K562 (cell line): ENCODE results near the gene MEA1. TPM values are rescaled to one million over a fixed set of nuclear protein-coding genes. Genes with fewer than 3 reads are reported as not detected.

Source experiments
- ATF1 ChIP-seq, 2 experiments: fragments of 450-650 bp in 1 of 2; IDR thresholded peaks; 2 replicates each; pipeline ENCODE4 v1.6.1; 2016; ENCODE audit warnings: missing compliant biosample characterization in 1 of 2, missing genetic modification characterization in 1 of 2
- ESRRA ChIP-seq: fragments of 450-650 bp; IDR thresholded peaks from 2 replicates; pipeline ENCODE4 v1.6.1; 2014; ENCODE audit warnings: low read depth, mild to moderate bottlenecking, moderate library complexity, borderline replicate concordance
- KAT2B ChIP-seq: IDR thresholded peaks from one replicate; pipeline ENCODE4 v1.6.1; 2012; ENCODE audit warnings: low read depth, mild to moderate bottlenecking, control low read depth, inconsistent platforms, low read length, moderate library complexity
- RBM25 ChIP-seq: fragments of 200-400 bp; formaldehyde crosslinking; IDR thresholded peaks from 2 replicates; pipeline ENCODE4 v1.6.1; 2018; ENCODE audit warnings: low read length, low read depth, moderate library complexity; ENCODE audit not compliant: severe bottlenecking
- RFX1 ChIP-seq: fragments of 450-650 bp; IDR thresholded peaks from 2 replicates; pipeline ENCODE4 v1.6.1; 2016; ENCODE audit warnings: mild to moderate bottlenecking, moderate library complexity
- SAFB2 ChIP-seq: fragments of 200-400 bp; formaldehyde crosslinking; IDR thresholded peaks from 2 replicates; pipeline ENCODE4 v1.6.1; 2018; ENCODE audit warnings: borderline replicate concordance, low read length, low read depth, moderate library complexity; ENCODE audit not compliant: severe bottlenecking
- SREBF1 ChIP-seq: fragments of 150-350 bp; IDR thresholded peaks from 2 replicates; pipeline ENCODE4 v1.6.1; 2014; ENCODE audit warnings: antibody characterized with exemption, low read depth, low read length, borderline replicate concordance
- THRAP3 ChIP-seq: fragments of 450-650 bp; IDR thresholded peaks from 2 replicates; pipeline ENCODE4 v1.6.1; 2016; ENCODE audit warnings: mild to moderate bottlenecking, inconsistent platforms, borderline replicate concordance
- TSC22D4 ChIP-seq: fragments of 450-650 bp; IDR thresholded peaks from 2 replicates; pipeline ENCODE4 v1.6.1; 2016; ENCODE audit warnings: missing genetic modification characterization, missing biosample characterization, control low read depth
- ZNF589 ChIP-seq: fragments of 200-800 bp; sonication (Bioruptor generic); IDR thresholded peaks from 2 replicates; pipeline ENCODE4 v1.6.1; 2016; ENCODE audit warnings: low read depth, missing genetic modification characterization, missing compliant biosample characterization
- polyA plus RNA-seq, 8 experiments: library from polyadenylated mRNA; depleted of rRNA in 4 of 8; stranded (reverse) in 5 of 8; unstranded in 3 of 8; fragments of >200 nt; fragmentation: Nextera tagmentation in 2 of 8; fragmentation: Illumina TruSeq in 1 of 8; extraction: Ambion mirVana in 2 of 8; extraction: Trizol in 1 of 8; gene quantifications; 2 replicates each; pipeline versions ENCODE4 v1.2.1 to v1.2.3, GENCODE V29; 2011 to 2014; ENCODE audit warnings: inconsistent platforms in 1 of 8, missing spikeins in 1 of 8
- total RNA-seq, 7 experiments: library from RNA; depleted of rRNA in 6 of 7; stranded (reverse); fragments of >200 nt in 6 of 7; fragmentation: Illumina TruSeq in 2 of 7; extraction: Trizol in 2 of 7; gene quantifications; 2 replicates each; pipeline versions ENCODE4 v1.2.1 to v1.2.3, GENCODE V29; 2011 to 2021; ENCODE audit warnings: low replicate concordance in 1 of 7
- TF ChIP-seq, protein P1 (sequence below): sonication (generic); formaldehyde crosslinking; IDR thresholded peaks from 2 replicates; pipeline ENCODE4 v1.5.0; 2020; ENCODE audit warnings: missing genetic modification reagents
- TF ChIP-seq, protein P2 (sequence below): sonication (generic); formaldehyde crosslinking; IDR thresholded peaks from 2 replicates; pipeline ENCODE4 v1.8.0; 2022; ENCODE audit warnings: mild to moderate bottlenecking, low read depth, missing genetic modification reagents
- TF ChIP-seq, protein P3 (sequence below): fragments of 450-650 bp; IDR thresholded peaks from 2 replicates; pipeline ENCODE4 v1.6.1; 2017; ENCODE audit warnings: antibody characterized with exemption, mild to moderate bottlenecking
- TF ChIP-seq, protein P4 (sequence below): fragments of 450-650 bp; IDR thresholded peaks from 2 replicates; pipeline ENCODE4 v1.7.0; 2016; ENCODE audit warnings: borderline replicate concordance
- TF ChIP-seq, protein P5 (sequence below): fragments of 450-650 bp; conservative IDR thresholded peaks from 2 replicates; pipeline ENCODE4 v1.6.1; 2016; ENCODE audit warnings: missing genetic modification characterization, low read depth, mild to moderate bottlenecking, missing compliant biosample characterization, moderate library complexity

The MEA1 gene
- total and polyA plus RNA-seq, 9 of the 15 experiments (the other 6 are each of a cell fraction or from before 2014, with no cell fraction given) = 86.8 to 210 (median 152) TPM

DNA sequence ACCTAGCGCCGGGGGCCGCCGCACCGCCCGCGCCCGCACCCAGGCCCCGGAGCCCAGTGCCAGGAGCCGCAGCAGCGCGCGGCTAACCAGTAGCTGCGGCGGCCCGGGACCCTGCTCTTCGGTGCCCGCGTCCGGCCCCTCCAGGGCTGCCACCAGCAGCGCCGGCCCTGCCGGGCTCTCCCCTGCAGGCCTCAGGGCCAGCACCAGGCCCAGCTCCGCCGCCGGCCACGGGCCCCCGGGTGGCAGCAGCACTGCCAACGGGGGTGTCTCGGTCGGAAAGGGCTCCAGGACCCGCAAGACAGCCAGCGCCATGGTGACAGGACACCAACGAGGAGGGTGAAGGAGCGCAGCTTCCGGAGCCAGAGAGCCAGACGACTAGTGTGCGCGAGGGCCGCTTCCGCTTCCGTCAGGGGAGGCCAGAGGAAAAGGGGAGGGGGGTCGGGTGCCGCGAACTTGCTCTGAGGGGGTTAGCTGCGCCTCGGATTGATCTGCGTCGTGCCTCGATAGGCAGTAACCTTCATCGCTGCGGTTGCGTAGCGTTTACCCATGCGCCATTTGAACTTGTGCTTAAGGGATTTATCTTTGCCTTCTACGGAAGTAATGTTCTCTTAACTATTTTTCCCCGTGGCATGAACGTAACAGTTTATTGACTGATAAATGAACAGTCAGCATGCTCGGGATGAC, 34.8 kb downstream of the MEA1 start, which contains the start of gene PEX6 (continued):
- TF ChIP-seq, protein P1, sequence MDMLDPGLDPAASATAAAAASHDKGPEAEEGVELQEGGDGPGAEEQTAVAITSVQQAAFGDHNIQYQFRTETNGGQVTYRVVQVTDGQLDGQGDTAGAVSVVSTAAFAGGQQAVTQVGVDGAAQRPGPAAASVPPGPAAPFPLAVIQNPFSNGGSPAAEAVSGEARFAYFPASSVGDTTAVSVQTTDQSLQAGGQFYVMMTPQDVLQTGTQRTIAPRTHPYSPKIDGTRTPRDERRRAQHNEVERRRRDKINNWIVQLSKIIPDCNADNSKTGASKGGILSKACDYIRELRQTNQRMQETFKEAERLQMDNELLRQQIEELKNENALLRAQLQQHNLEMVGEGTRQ (CRISPR knock-in tag) = no peak
- no peak for TF ChIP-seq RBM25
- TF ChIP-seq, protein P2, sequence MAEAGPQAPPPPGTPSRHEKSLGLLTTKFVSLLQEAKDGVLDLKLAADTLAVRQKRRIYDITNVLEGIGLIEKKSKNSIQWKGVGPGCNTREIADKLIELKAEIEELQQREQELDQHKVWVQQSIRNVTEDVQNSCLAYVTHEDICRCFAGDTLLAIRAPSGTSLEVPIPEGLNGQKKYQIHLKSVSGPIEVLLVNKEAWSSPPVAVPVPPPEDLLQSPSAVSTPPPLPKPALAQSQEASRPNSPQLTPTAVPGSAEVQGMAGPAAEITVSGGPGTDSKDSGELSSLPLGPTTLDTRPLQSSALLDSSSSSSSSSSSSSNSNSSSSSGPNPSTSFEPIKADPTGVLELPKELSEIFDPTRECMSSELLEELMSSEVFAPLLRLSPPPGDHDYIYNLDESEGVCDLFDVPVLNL = 0 out of 2 replicates have a peak, but pooled peaks have one; percentile 32
- TF ChIP-seq KAT2B = no peak
- TF ChIP-seq, protein P3, sequence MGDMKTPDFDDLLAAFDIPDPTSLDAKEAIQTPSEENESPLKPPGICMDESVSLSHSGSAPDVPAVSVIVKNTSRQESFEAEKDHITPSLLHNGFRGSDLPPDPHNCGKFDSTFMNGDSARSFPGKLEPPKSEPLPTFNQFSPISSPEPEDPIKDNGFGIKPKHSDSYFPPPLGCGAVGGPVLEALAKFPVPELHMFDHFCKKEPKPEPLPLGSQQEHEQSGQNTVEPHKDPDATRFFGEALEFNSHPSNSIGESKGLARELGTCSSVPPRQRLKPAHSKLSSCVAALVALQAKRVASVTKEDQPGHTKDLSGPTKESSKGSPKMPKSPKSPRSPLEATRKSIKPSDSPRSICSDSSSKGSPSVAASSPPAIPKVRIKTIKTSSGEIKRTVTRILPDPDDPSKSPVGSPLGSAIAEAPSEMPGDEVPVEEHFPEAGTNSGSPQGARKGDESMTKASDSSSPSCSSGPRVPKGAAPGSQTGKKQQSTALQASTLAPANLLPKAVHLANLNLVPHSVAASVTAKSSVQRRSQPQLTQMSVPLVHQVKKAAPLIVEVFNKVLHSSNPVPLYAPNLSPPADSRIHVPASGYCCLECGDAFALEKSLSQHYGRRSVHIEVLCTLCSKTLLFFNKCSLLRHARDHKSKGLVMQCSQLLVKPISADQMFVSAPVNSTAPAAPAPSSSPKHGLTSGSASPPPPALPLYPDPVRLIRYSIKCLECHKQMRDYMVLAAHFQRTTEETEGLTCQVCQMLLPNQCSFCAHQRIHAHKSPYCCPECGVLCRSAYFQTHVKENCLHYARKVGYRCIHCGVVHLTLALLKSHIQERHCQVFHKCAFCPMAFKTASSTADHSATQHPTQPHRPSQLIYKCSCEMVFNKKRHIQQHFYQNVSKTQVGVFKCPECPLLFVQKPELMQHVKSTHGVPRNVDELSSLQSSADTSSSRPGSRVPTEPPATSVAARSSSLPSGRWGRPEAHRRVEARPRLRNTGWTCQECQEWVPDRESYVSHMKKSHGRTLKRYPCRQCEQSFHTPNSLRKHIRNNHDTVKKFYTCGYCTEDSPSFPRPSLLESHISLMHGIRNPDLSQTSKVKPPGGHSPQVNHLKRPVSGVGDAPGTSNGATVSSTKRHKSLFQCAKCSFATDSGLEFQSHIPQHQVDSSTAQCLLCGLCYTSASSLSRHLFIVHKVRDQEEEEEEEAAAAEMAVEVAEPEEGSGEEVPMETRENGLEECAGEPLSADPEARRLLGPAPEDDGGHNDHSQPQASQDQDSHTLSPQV = peak; percentile 71
- TF ChIP-seq RFX1 = peak; percentile 60
- TF ChIP-seq, protein P4, sequence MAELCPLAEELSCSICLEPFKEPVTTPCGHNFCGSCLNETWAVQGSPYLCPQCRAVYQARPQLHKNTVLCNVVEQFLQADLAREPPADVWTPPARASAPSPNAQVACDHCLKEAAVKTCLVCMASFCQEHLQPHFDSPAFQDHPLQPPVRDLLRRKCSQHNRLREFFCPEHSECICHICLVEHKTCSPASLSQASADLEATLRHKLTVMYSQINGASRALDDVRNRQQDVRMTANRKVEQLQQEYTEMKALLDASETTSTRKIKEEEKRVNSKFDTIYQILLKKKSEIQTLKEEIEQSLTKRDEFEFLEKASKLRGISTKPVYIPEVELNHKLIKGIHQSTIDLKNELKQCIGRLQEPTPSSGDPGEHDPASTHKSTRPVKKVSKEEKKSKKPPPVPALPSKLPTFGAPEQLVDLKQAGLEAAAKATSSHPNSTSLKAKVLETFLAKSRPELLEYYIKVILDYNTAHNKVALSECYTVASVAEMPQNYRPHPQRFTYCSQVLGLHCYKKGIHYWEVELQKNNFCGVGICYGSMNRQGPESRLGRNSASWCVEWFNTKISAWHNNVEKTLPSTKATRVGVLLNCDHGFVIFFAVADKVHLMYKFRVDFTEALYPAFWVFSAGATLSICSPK = no peak
- no peak; the same call in 1 of the 2 replicates for TF ChIP-seq ATF1 (CRISPR knock-in tag; IDR thresholded peaks at IDR 0.05)
- peak; percentile 89 for TF ChIP-seq ATF1 (tag; IDR thresholded peaks at IDR 0.05)
- no peak for TF ChIP-seq SAFB2
- no peak for TF ChIP-seq THRAP3
- TF ChIP-seq ZNF589 = no peak
- TF ChIP-seq TSC22D4 (tag) = no peak
- TF ChIP-seq SREBF1 = no peak
- TF ChIP-seq, protein P5, sequence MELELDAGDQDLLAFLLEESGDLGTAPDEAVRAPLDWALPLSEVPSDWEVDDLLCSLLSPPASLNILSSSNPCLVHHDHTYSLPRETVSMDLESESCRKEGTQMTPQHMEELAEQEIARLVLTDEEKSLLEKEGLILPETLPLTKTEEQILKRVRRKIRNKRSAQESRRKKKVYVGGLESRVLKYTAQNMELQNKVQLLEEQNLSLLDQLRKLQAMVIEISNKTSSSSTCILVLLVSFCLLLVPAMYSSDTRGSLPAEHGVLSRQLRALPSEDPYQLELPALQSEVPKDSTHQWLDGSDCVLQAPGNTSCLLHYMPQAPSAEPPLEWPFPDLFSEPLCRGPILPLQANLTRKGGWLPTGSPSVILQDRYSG (tag) = peak; percentile 24; the same call in 1 of the 2 replicates
- TF ChIP-seq ESRRA = 0 out of 2 replicates have a peak, but pooled peaks have one; percentile 8
